ENCODE measurements around the gene UNCX.
A peak's percentile ranks its signal among the peaks of the same experiment; 100 is the strongest.

UNCX gene

GRCh38 chr7:1218541-1219165 lies 14.0 kb upstream of the UNCX start:
- no peak for DNase-seq

- DNase-seq = no peak
Observed at GRCh38 chr7:1219498-1219897, 13.2 kb upstream of the UNCX start.

GRCh38 chr7:1220000-1220726 lies 12.5 kb upstream of the UNCX start:
- DNase-seq = no peak

GRCh38 chr7:1220977-1221745 lies 11.5 kb upstream of the UNCX start:
- DNase-seq = no peak

- DNase-seq = peak in 1 of 2 donors; percentile 18
Observed at GRCh38 chr7:1223196-1223981, 9.3 kb upstream of the UNCX start.

- no peak for DNase-seq
Observed at GRCh38 chr7:1224086-1224716, 8.5 kb upstream of the UNCX start.

- no peak for DNase-seq
Observed at GRCh38 chr7:1225030-1225429, 7.6 kb upstream of the UNCX start.

GRCh38 chr7:1225441-1226185 lies 7.1 kb upstream of the UNCX start:
- DNase-seq = peak; percentile 13 to 15

- DNase-seq = no peak
Observed at GRCh38 chr7:1226186-1226901, 6.3 kb upstream of the UNCX start.

GRCh38 chr7:1227071-1227804 lies 5.4 kb upstream of the UNCX start:
- DNase-seq = no peak

- no peak for DNase-seq
Observed at GRCh38 chr7:1227814-1228544, 4.7 kb upstream of the UNCX start.

GRCh38 chr7:1228545-1229201 lies 4.0 kb upstream of the UNCX start:
- DNase-seq = no peak

GRCh38 chr7:1229202-1229947 lies 3.3 kb upstream of the UNCX start:
- no peak for DNase-seq

GRCh38 chr7:1229956-1230355 lies 2.7 kb upstream of the UNCX start:
- DNase-seq = no peak

- DNase-seq = no peak
Observed at GRCh38 chr7:1230411-1231213, 2.1 kb upstream of the UNCX start.

- no peak for DNase-seq
Observed at GRCh38 chr7:1231214-1232102, 1.2 kb upstream of the UNCX start.
